Regular cardiac myocyte (primary cell): Measurements from ENCODE around the gene UVSSA. TPM values are rescaled to one million over a fixed set of nuclear protein-coding genes. Genes with fewer than 3 reads are reported as not detected.

Experiments used
- total RNA-seq: library from RNA; depleted of rRNA; stranded (reverse); fragments of >200 nt; gene quantifications from 2 replicates; pipeline ENCODE4 v1.2.3, GENCODE V29; 2014

UVSSA gene, protein sequence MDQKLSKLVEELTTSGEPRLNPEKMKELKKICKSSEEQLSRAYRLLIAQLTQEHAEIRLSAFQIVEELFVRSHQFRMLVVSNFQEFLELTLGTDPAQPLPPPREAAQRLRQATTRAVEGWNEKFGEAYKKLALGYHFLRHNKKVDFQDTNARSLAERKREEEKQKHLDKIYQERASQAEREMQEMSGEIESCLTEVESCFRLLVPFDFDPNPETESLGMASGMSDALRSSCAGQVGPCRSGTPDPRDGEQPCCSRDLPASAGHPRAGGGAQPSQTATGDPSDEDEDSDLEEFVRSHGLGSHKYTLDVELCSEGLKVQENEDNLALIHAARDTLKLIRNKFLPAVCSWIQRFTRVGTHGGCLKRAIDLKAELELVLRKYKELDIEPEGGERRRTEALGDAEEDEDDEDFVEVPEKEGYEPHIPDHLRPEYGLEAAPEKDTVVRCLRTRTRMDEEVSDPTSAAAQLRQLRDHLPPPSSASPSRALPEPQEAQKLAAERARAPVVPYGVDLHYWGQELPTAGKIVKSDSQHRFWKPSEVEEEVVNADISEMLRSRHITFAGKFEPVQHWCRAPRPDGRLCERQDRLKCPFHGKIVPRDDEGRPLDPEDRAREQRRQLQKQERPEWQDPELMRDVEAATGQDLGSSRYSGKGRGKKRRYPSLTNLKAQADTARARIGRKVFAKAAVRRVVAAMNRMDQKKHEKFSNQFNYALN
- total RNA-seq = 5.9 TPM in 2 replicates

DNA sequence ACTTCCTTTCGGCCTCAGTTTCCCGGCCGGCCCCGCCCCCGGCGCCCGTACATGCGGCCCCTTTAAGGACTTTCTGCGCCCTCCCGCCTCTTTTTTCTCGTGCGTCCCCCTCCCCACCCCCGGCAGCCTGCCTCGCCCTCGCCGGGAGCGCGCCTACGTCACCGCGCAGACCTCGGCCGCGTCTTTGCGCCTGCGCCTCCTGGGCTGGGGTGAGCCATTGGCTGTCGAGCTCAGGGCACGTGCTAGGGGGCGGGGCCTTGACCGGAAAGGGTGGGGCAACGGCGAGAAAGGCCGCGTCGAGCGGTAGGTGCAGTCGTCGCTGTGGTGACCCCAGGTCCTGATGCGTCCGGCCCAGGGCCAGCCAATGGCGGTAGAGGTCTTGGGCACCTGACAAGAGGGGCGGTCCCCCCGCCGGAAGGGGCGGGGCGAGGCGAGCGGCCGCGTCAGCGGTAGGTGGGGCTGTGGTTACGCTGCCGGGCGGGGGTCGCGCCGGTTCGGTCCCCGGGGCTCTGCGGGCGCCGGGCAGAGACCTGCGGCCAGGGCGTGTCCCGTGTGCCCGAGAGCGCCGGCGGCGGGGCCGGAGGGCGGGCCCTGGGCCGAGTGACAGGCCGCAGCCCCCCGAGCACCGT lies at the start of gene UVSSA:
Gene UVSSA (plus strand): TSS at position 428 of the 629 bp plus-strand sequence. CDS start 884 bp downstream, outside the sequence.

GRCh38 chr4:1406394-1406980 lies 59.5 kb downstream of the UVSSA start, which contains the start of gene NKX1-1:
NKX1-1 (minus strand) TSS chr4:1406442; CDS start chr4:1406442, 0 bp downstream.

Other genes starting within 250 kb of the UVSSA start
- gene RNF212, start 233.6 kb upstream of the UVSSA start, total RNA-seq = 0.77 and 1.7 TPM in 2 replicates
- gene SPON2, start 174.6 kb upstream of the UVSSA start, total RNA-seq = 4.6 and 18.9 TPM in 2 replicates
- gene CTBP1, start 98.1 kb upstream of the UVSSA start, total RNA-seq = 196 and 309 TPM in 2 replicates
- gene MAEA, start 57.3 kb upstream of the UVSSA start, total RNA-seq = 33.0 and 63.5 TPM in 2 replicates
- not detected in 2 replicates for gene NKX1-1, start 59.2 kb downstream of the UVSSA start, total RNA-seq